ENCODE measurements around the gene RUNX1.

Gene RUNX1

GRCh38 chr21:34881421-34881820 is 167.7 kb downstream of the RUNX1 start:
- H3K27ac ChIP-seq, result no peak overlapping the region
- no peaks in the 10 kb centered on the region for H3K9me3 ChIP-seq (ENCODE audit: control insufficient read depth, low read length)
- H3K9ac ChIP-seq, result no peak overlapping the region
- no peaks in the 10 kb centered on the region for H3K79me2 ChIP-seq
- peaks cover 15% of the 10 kb centered on the region for H3K27me3 ChIP-seq (ENCODE audit: control insufficient read depth, insufficient read depth, low read length)
- H3K36me3 ChIP-seq (ENCODE audit: control insufficient read depth, insufficient read depth, low read length), result no peaks in the 10 kb centered on the region
- no peak overlapping the region for H3K4me3 ChIP-seq (ENCODE audit: low read depth, low read length)
- no peak overlapping the region for H3K4me2 ChIP-seq (ENCODE audit: low read length)
- no peak overlapping the region for H2AFZ ChIP-seq
- H3K4me1 ChIP-seq, result peaks cover 3% of the 10 kb centered on the region
- TF ChIP-seq, protein P1, sequence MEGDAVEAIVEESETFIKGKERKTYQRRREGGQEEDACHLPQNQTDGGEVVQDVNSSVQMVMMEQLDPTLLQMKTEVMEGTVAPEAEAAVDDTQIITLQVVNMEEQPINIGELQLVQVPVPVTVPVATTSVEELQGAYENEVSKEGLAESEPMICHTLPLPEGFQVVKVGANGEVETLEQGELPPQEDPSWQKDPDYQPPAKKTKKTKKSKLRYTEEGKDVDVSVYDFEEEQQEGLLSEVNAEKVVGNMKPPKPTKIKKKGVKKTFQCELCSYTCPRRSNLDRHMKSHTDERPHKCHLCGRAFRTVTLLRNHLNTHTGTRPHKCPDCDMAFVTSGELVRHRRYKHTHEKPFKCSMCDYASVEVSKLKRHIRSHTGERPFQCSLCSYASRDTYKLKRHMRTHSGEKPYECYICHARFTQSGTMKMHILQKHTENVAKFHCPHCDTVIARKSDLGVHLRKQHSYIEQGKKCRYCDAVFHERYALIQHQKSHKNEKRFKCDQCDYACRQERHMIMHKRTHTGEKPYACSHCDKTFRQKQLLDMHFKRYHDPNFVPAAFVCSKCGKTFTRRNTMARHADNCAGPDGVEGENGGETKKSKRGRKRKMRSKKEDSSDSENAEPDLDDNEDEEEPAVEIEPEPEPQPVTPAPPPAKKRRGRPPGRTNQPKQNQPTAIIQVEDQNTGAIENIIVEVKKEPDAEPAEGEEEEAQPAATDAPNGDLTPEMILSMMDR (IDR thresholded peaks at IDR 0.05), result no peak

DNA sequence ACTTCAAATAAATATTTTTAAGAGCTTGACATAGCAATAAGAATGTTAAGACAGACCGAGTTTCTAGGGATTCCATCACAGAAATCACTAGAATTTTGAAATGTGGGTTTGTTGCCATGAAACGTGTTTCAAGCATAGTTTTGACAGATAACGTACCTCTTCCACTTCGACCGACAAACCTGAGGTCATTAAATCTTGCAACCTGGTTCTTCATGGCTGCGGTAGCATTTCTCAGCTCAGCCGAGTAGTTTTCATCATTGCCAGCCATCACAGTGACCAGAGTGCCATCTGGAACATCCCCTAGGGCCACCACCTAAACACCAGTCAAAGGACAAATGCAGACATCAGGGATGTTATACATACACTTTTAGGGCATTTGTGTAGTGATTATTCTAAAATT is 168.7 kb downstream of the RUNX1 start:
- H3K4me3 ChIP-seq (ENCODE audit: low read depth, low read length), result no peak overlapping the region
- H3K9me3 ChIP-seq (ENCODE audit: control insufficient read depth, low read length), result no peaks in the 10 kb centered on the region
- H3K79me2 ChIP-seq, result no peaks in the 10 kb centered on the region
- H3K4me1 ChIP-seq, result peaks cover 3% of the 10 kb centered on the region
- no peaks in the 10 kb centered on the region for H3K36me3 ChIP-seq (ENCODE audit: control insufficient read depth, insufficient read depth, low read length)
- peaks cover 4% of the 10 kb centered on the region for H3K27me3 ChIP-seq (ENCODE audit: control insufficient read depth, insufficient read depth, low read length)
- H3K27ac ChIP-seq, result no peak overlapping the region
- no peak overlapping the region for H3K9ac ChIP-seq
- TF ChIP-seq, protein P1 (IDR thresholded peaks at IDR 0.05), result no peak
- no peak overlapping the region for H2AFZ ChIP-seq
- no peak overlapping the region for H3K4me2 ChIP-seq (ENCODE audit: low read length)

DNA sequence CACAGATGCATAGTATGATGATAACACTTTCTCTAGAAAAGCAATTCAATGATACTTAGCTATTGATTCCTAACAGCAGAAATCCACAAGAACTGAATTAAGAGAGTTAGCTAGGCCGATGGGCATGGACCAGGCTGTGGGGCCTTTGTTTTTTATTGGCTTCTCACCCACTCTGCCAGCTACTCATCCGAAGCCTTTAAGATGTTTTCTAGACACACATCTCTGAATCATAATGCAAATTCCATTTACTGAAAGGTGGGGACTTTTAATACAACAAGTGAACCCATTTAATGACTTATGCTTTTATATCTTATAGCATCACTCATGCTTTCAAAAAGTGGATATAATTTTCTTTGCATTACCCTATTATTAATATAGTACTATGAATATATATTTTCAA is 170.2 kb downstream of the RUNX1 start:
- H3K27ac ChIP-seq, result no peak overlapping the region
- H3K9me3 ChIP-seq (ENCODE audit: control insufficient read depth, low read length), result no peaks in the 10 kb centered on the region
- no peak overlapping the region for H3K4me3 ChIP-seq (ENCODE audit: low read depth, low read length)
- no peaks in the 10 kb centered on the region for H3K79me2 ChIP-seq
- no peak overlapping the region for H3K9ac ChIP-seq
- H3K36me3 ChIP-seq (ENCODE audit: control insufficient read depth, insufficient read depth, low read length), result no peaks in the 10 kb centered on the region
- no peak overlapping the region for H2AFZ ChIP-seq
- no peaks in the 10 kb centered on the region for H3K27me3 ChIP-seq (ENCODE audit: control insufficient read depth, insufficient read depth, low read length)
- no peak overlapping the region for H3K4me2 ChIP-seq (ENCODE audit: low read length)
- H3K4me1 ChIP-seq, result peaks cover 3% of the 10 kb centered on the region
- TF ChIP-seq, protein P1 (IDR thresholded peaks at IDR 0.05), result no peak

GRCh38 chr21:34878501-34878900 is 170.6 kb downstream of the RUNX1 start:
- H3K79me2 ChIP-seq, result no peaks in the 10 kb centered on the region
- H3K4me2 ChIP-seq (ENCODE audit: low read length), result no peak overlapping the region
- no peak overlapping the region for H2AFZ ChIP-seq
- H3K27ac ChIP-seq, result no peak overlapping the region
- peaks cover 3% of the 10 kb centered on the region for H3K4me1 ChIP-seq
- no peak overlapping the region for H3K9ac ChIP-seq
- no peaks in the 10 kb centered on the region for H3K27me3 ChIP-seq (ENCODE audit: control insufficient read depth, insufficient read depth, low read length)
- no peak overlapping the region for H3K4me3 ChIP-seq (ENCODE audit: low read depth, low read length)
- no peaks in the 10 kb centered on the region for H3K9me3 ChIP-seq (ENCODE audit: control insufficient read depth, low read length)
- TF ChIP-seq, protein P1 (IDR thresholded peaks at IDR 0.05), result no peak
- no peaks in the 10 kb centered on the region for H3K36me3 ChIP-seq (ENCODE audit: control insufficient read depth, insufficient read depth, low read length)

GRCh38 chr21:34877485-34878128 is 171.5 kb downstream of the RUNX1 start:
- Histone ChIP-seq H3K27ac (peak overlapping the region; percentile 36), H3K4me1 (peaks cover 3% of the 10 kb centered on the region), H3K4me3 (ENCODE audit: low read depth, low read length) (no peak overlapping the region), H3K9ac (no peak overlapping the region), H3K36me3 (ENCODE audit: control insufficient read depth, insufficient read depth, low read length) (no peaks in the 10 kb centered on the region), H3K27me3 (ENCODE audit: control insufficient read depth, insufficient read depth, low read length) (no peaks in the 10 kb centered on the region), H3K79me2 (no peaks in the 10 kb centered on the region), H2AFZ (peak overlapping the region; percentile 30), H3K9me3 (ENCODE audit: control insufficient read depth, low read length) (no peaks in the 10 kb centered on the region), H3K4me2 (ENCODE audit: low read length) (peak overlapping the region; percentile 21)
- TF ChIP-seq, protein P1 (IDR thresholded peaks at IDR 0.05), result no peak
